Measurements from ENCODE around the gene GNG12.

GRCh38 chr1:67747671-67748546, 85.4 kb downstream of the GNG12 start:
- TF ChIP-seq, protein P1, sequence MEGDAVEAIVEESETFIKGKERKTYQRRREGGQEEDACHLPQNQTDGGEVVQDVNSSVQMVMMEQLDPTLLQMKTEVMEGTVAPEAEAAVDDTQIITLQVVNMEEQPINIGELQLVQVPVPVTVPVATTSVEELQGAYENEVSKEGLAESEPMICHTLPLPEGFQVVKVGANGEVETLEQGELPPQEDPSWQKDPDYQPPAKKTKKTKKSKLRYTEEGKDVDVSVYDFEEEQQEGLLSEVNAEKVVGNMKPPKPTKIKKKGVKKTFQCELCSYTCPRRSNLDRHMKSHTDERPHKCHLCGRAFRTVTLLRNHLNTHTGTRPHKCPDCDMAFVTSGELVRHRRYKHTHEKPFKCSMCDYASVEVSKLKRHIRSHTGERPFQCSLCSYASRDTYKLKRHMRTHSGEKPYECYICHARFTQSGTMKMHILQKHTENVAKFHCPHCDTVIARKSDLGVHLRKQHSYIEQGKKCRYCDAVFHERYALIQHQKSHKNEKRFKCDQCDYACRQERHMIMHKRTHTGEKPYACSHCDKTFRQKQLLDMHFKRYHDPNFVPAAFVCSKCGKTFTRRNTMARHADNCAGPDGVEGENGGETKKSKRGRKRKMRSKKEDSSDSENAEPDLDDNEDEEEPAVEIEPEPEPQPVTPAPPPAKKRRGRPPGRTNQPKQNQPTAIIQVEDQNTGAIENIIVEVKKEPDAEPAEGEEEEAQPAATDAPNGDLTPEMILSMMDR (IDR thresholded peaks at IDR 0.05 in 4 of 5, conservative IDR thresholded peaks at IDR 0.05 in 1 of 5): no peak
- TF ChIP-seq POLR2A (IDR thresholded peaks at IDR 0.05): no peak
